WTC11 (cell line): Measurements from ENCODE around the gene NAT9. TPM values are rescaled to one million over a fixed set of nuclear protein-coding genes. Genes with fewer than 3 reads are reported as not detected.

Experiments used
- ATAC-seq: fragments of 200-7000 bp; cut with Tn5 transposase; 2 replicates; pipeline ENCODE4 v1.10.0; 2021; ENCODE audit warnings: mild to moderate bottlenecking, moderate library complexity
- CTCF ChIA-PET: fragments of 300-600 bp; sonication (Branson Sonifier 250); formaldehyde crosslinking; loops from one replicate; lab custom pipeline; 2021; ENCODE audit warnings: antibody characterized with exemption; lab: Charles Lee
- POLR2A ChIA-PET: fragments of 350-600 bp; sonication (Branson Sonifier 250); formaldehyde crosslinking; loops from one replicate; lab custom pipeline; 2021; ENCODE audit warnings: antibody characterized with exemption; lab: Charles Lee
- DNase-seq: peaks from one replicate; pipeline ENCODE4 v3.0.0; 2021; ENCODE audit warnings: low spot score
- H3K27ac Mint-ChIP-seq: 2 replicates; pipeline ENCODE4 v1.8.0; 2021; ENCODE audit warnings: mixed read lengths
- H3K27me3 Mint-ChIP-seq: 2 replicates; pipeline ENCODE4 v1.8.0; 2021; ENCODE audit warnings: low read depth, mild to moderate bottlenecking, moderate library complexity, mixed read lengths
- H3K36me3 Mint-ChIP-seq: 2 replicates; pipeline ENCODE4 v1.8.0; 2021; ENCODE audit warnings: mixed read lengths
- H3K4me1 Mint-ChIP-seq: 2 replicates; pipeline ENCODE4 v1.8.0; 2022; ENCODE audit warnings: mixed read lengths
- H3K4me3 Mint-ChIP-seq: 2 replicates; pipeline ENCODE4 v1.8.0; 2021; ENCODE audit warnings: mild to moderate bottlenecking, moderate library complexity, mixed read lengths
- H3K9me3 Mint-ChIP-seq: 2 replicates; pipeline ENCODE4 v1.8.0; 2021; ENCODE audit warnings: mixed read lengths
- CDX4 ChIP-seq: fragments of 250-450 bp; sonication (Bioruptor Pico); IDR thresholded peaks from 2 replicates; pipeline ENCODE4 v1.9.0; 2021; ENCODE audit warnings: moderate library complexity, mild to moderate bottlenecking, inconsistent platforms, borderline replicate concordance
- CREB1 ChIP-seq: sonication (generic); formaldehyde crosslinking; IDR thresholded peaks from 2 replicates; pipeline ENCODE4 v1.8.0; 2023; ENCODE audit warnings: mild to moderate bottlenecking, missing genetic modification reagents
- E2F5 ChIP-seq: sonication (generic); formaldehyde crosslinking; IDR thresholded peaks from 2 replicates; pipeline ENCODE4 v1.8.1; 2022; ENCODE audit warnings: mild to moderate bottlenecking, moderate library complexity, missing genetic modification reagents
- FOXJ3 ChIP-seq: sonication (generic); formaldehyde crosslinking; IDR thresholded peaks from 2 replicates; pipeline ENCODE4 v1.9.0; 2021; ENCODE audit warnings: missing genetic modification reagents, mild to moderate bottlenecking, borderline replicate concordance
- GRHL2 ChIP-seq: fragments of 250-450 bp; sonication (Bioruptor Pico); IDR thresholded peaks from 2 replicates; pipeline ENCODE4 v1.8.0; 2022; ENCODE audit warnings: mild to moderate bottlenecking, moderate library complexity; ENCODE audit not compliant: insufficient replicate concordance, severe bottlenecking
- GTF2I ChIP-seq: fragments of 250-450 bp; sonication (Bioruptor Pico); conservative IDR thresholded peaks from 2 replicates; pipeline ENCODE4 v1.4.0; 2021; ENCODE audit warnings: mild to moderate bottlenecking
- HMGA2 ChIP-seq: fragments of 250-450 bp; sonication (Bioruptor Pico); IDR thresholded peaks from 2 replicates; pipeline ENCODE4 v1.4.0; 2021; ENCODE audit warnings: mild to moderate bottlenecking, moderate library complexity
- JUN ChIP-seq: sonication (generic); formaldehyde crosslinking; IDR thresholded peaks from 2 replicates; pipeline ENCODE4 v1.8.0; 2023; ENCODE audit warnings: mild to moderate bottlenecking, missing genetic modification reagents
- MAX ChIP-seq: sonication (generic); formaldehyde crosslinking; IDR thresholded peaks from 2 replicates; pipeline ENCODE4 v1.8.0; 2022; ENCODE audit warnings: mild to moderate bottlenecking, missing genetic modification reagents
- MYBL2 ChIP-seq: sonication (generic); formaldehyde crosslinking; IDR thresholded peaks from 2 replicates; pipeline ENCODE4 v1.8.1; 2023; ENCODE audit warnings: mild to moderate bottlenecking, moderate library complexity, missing genetic modification reagents
- NR2C2 ChIP-seq: sonication (generic); formaldehyde crosslinking; IDR thresholded peaks from 2 replicates; pipeline ENCODE4 v1.8.0; 2022; ENCODE audit warnings: mild to moderate bottlenecking, missing genetic modification reagents
- PRDM15 ChIP-seq: sonication (generic); formaldehyde crosslinking; IDR thresholded peaks from 2 replicates; pipeline ENCODE4 v1.8.0; 2022; ENCODE audit warnings: missing genetic modification reagents
- PRRX2 ChIP-seq: fragments of 250-450 bp; sonication (Bioruptor Pico); IDR thresholded peaks from 2 replicates; pipeline ENCODE4 v1.8.0; 2021; ENCODE audit warnings: mild to moderate bottlenecking
- RELA ChIP-seq: sonication (generic); formaldehyde crosslinking; IDR thresholded peaks from 2 replicates; pipeline ENCODE4 v1.8.1; 2022; ENCODE audit warnings: missing genetic modification reagents, mild to moderate bottlenecking, borderline replicate concordance
- SOX15 ChIP-seq: fragments of 250-450 bp; sonication (Bioruptor Pico); IDR thresholded peaks from 2 replicates; pipeline ENCODE4 v1.9.0; 2021; ENCODE audit warnings: mild to moderate bottlenecking
- SP1 ChIP-seq: sonication (generic); formaldehyde crosslinking; conservative IDR thresholded peaks from 2 replicates; pipeline ENCODE4 v1.8.1; 2022; ENCODE audit warnings: missing genetic modification reagents
- ZBTB43 ChIP-seq: sonication (generic); formaldehyde crosslinking; IDR thresholded peaks from 2 replicates; pipeline ENCODE4 v1.8.1; 2023; ENCODE audit warnings: mild to moderate bottlenecking, missing genetic modification reagents
- ZNF138 ChIP-seq: sonication (generic); formaldehyde crosslinking; conservative IDR thresholded peaks from 2 replicates; pipeline ENCODE4 v1.8.1; 2022; ENCODE audit warnings: mild to moderate bottlenecking, moderate library complexity, missing genetic modification reagents
- ZNF219 ChIP-seq: sonication (generic); formaldehyde crosslinking; IDR thresholded peaks from 2 replicates; pipeline ENCODE4 v1.8.0; 2023; ENCODE audit warnings: missing genetic modification reagents, mild to moderate bottlenecking, borderline replicate concordance
- ZNF671 ChIP-seq: fragments of 250-450 bp; sonication (Bioruptor Pico); IDR thresholded peaks from 2 replicates; pipeline ENCODE4 v1.8.0; 2021; ENCODE audit warnings: mild to moderate bottlenecking
- total RNA-seq: library from RNA; stranded (reverse); gene quantifications from 3 replicates; pipeline ENCODE4 v1.2.3, GENCODE V29; 2021
- TF ChIP-seq, protein P1 (sequence below): fragments of 200-600 bp; IDR thresholded peaks from 2 replicates; pipeline ENCODE4 v1.8.0; 2022; ENCODE audit warnings: antibody characterized with exemption
- TF ChIP-seq, protein P2 (sequence below): fragments of 250-450 bp; sonication (Bioruptor Pico); IDR thresholded peaks from 2 replicates; pipeline ENCODE4 v1.8.0; 2021; ENCODE audit warnings: mild to moderate bottlenecking
- TF ChIP-seq, protein P3 (sequence below): sonication (generic); formaldehyde crosslinking; IDR thresholded peaks from 2 replicates; pipeline ENCODE4 v1.8.1; 2023; ENCODE audit warnings: mild to moderate bottlenecking, missing genetic modification reagents, moderate library complexity

The NAT9 gene
- total RNA-seq, 1 experiment from 2014 or later = 67.1 TPM

DNA sequence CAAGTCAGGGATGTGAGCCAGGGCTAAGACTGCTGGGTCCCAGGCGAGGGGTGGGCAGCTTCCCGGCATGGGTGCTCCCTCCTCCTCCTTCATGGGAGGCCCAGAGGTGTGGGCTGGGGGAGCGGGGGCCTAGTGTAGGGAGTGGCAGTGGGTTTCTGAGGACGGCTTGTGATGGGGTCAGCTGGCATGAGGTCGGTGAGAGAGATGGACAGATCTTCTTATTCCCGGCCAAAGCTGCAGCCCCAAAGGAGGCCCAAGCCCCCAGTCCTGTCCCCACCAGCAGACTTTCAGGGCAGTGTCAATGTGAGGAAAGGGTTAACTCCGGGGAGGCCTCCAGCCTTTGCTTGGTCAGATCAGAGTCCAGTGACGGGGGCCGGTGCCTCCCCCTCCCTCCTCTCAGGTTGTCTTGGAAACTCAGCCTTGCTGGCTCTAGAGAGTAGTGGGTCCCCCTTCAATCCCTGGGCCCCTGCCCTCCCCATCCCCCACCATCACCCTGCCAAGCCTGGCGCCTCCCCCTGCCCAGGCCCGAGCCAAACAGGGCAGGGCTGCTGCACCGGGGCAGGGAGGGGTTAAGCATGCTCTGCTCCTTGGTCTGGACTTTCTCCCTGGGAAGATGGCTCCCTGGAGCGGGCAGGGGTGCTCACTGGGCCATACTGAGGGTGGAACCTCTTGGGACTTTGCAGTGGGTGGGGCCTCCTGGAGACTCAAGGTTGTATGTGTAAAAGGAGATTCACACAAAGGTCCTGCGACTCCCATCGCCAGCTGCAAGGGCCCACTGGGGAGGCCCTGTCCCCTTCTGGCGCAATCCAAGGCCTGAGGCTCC is 12.4 kb downstream of the NAT9 start (continued):
- TF ChIP-seq GRHL2 (no peak), PRRX2 (CRISPR knock-in tag) (no peak), ZBTB43 (CRISPR knock-in tag) (no peak), HMGA2 (no peak), CREB1 (CRISPR knock-in tag) (no peak), PRDM15 (CRISPR knock-in tag) (no peak), CDX4 (CRISPR knock-in tag) (no peak), SP1 (CRISPR knock-in tag) (no peak), ZNF138 (no peak), FOXJ3 (CRISPR knock-in tag) (no peak), MAX (CRISPR knock-in tag) (no peak)

DNA sequence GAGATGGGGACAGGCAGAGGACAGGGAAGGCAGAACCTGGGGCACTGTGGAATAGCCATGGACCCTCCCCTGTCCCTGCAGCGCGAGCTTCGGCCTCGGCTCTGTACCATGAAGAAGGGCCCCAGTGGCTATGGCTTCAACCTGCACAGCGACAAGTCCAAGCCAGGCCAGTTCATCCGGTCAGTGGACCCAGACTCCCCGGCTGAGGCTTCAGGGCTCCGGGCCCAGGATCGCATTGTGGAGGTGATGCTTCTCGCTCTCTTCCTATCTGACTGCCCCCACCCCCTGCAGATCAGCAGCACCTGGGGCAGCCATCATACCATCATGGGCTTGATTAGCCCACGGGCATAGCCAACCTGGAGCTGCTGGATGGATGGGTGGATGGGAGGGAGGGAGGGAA is 14.2 kb downstream of the NAT9 start:
- ATAC-seq = no peak
- H3K9me3 Mint-ChIP-seq = no peaks in the 10 kb centered on the region
- H3K4me3 Mint-ChIP-seq = no peak overlapping the region
- CTCF ChIA-PET = interaction anchor here (2.3 kb wide), 1 partner anchor 25 kb away, joined by 17 read pairs; the partner anchor contains the start of gene RAB37
- no peaks in the 10 kb centered on the region for H3K27me3 Mint-ChIP-seq
- TF ChIP-seq, protein P1, sequence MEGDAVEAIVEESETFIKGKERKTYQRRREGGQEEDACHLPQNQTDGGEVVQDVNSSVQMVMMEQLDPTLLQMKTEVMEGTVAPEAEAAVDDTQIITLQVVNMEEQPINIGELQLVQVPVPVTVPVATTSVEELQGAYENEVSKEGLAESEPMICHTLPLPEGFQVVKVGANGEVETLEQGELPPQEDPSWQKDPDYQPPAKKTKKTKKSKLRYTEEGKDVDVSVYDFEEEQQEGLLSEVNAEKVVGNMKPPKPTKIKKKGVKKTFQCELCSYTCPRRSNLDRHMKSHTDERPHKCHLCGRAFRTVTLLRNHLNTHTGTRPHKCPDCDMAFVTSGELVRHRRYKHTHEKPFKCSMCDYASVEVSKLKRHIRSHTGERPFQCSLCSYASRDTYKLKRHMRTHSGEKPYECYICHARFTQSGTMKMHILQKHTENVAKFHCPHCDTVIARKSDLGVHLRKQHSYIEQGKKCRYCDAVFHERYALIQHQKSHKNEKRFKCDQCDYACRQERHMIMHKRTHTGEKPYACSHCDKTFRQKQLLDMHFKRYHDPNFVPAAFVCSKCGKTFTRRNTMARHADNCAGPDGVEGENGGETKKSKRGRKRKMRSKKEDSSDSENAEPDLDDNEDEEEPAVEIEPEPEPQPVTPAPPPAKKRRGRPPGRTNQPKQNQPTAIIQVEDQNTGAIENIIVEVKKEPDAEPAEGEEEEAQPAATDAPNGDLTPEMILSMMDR = no peak
- TF ChIP-seq ZNF219 (CRISPR knock-in tag) = no peak
- POLR2A ChIA-PET = interaction anchor here (0.7 to 1.5 kb wide), 2 partner anchors 16 to 56 kb away, joined by 3 read pairs; no protein-coding TSS in a partner anchor
- H3K36me3 Mint-ChIP-seq = peaks cover 6% of the 10 kb centered on the region; the same call in 1 of the 2 replicates
- no peak overlapping the region for H3K27ac Mint-ChIP-seq
- no peak for DNase-seq
- peaks cover 49% of the 10 kb centered on the region for H3K4me1 Mint-ChIP-seq

- Mint-ChIP-seq H3K27me3 (no peaks in the 10 kb centered on the region), H3K9me3 (no peaks in the 10 kb centered on the region), H3K36me3 (peaks cover 6% of the 10 kb centered on the region; the same call in 1 of the 2 replicates), H3K4me1 (peaks cover 52% of the 10 kb centered on the region), H3K27ac (no peak overlapping the region), H3K4me3 (no peak overlapping the region)
- ATAC-seq = no peak
- CTCF ChIA-PET = interaction anchor here (2.3 to 6.7 kb wide), 5 partner anchors 12 to 104 kb away, joined by 14 to 115 read pairs (median 24); partner anchors contain the start of gene RAB37
- no peak for DNase-seq
- POLR2A ChIA-PET = interaction anchor here (1.5 kb wide), 1 partner anchor 16 kb away, joined by 3 read pairs; no protein-coding TSS in a partner anchor
- TF ChIP-seq NR2C2 (CRISPR knock-in tag) = no peak
- TF ChIP-seq GTF2I (CRISPR knock-in tag) = no peak
- no peak for TF ChIP-seq ZNF671 (CRISPR knock-in tag)
- TF ChIP-seq SOX15 (CRISPR knock-in tag) = no peak
- TF ChIP-seq MYBL2 (CRISPR knock-in tag) = no peak
- TF ChIP-seq, protein P2, sequence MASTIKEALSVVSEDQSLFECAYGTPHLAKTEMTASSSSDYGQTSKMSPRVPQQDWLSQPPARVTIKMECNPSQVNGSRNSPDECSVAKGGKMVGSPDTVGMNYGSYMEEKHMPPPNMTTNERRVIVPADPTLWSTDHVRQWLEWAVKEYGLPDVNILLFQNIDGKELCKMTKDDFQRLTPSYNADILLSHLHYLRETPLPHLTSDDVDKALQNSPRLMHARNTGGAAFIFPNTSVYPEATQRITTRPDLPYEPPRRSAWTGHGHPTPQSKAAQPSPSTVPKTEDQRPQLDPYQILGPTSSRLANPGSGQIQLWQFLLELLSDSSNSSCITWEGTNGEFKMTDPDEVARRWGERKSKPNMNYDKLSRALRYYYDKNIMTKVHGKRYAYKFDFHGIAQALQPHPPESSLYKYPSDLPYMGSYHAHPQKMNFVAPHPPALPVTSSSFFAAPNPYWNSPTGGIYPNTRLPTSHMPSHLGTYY = no peak
- TF ChIP-seq, protein P3, sequence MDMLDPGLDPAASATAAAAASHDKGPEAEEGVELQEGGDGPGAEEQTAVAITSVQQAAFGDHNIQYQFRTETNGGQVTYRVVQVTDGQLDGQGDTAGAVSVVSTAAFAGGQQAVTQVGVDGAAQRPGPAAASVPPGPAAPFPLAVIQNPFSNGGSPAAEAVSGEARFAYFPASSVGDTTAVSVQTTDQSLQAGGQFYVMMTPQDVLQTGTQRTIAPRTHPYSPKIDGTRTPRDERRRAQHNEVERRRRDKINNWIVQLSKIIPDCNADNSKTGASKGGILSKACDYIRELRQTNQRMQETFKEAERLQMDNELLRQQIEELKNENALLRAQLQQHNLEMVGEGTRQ = no peak
- TF ChIP-seq JUN (CRISPR knock-in tag) = no peak
- TF ChIP-seq E2F5 = no peak
- TF ChIP-seq RELA (CRISPR knock-in tag) = no peak
Measured at GRCh38 chr17:74761419-74761818, 14.7 kb downstream of the NAT9 start.
